WTC11 (cell line): ENCODE results near the gene WWOX. TPM values are rescaled to one million over a fixed set of nuclear protein-coding genes. Genes with fewer than 3 reads are reported as not detected.

Experiments
- ATAC-seq: fragments of 200-7000 bp; cut with Tn5 transposase; 2 replicates; pipeline ENCODE4 v1.10.0; 2021; ENCODE audit warnings: mild to moderate bottlenecking, moderate library complexity
- CTCF ChIA-PET: fragments of 300-600 bp; sonication (Branson Sonifier 250); formaldehyde crosslinking; loops from one replicate; lab custom pipeline; 2021; ENCODE audit warnings: antibody characterized with exemption; lab: Charles Lee
- POLR2A ChIA-PET: fragments of 350-600 bp; sonication (Branson Sonifier 250); formaldehyde crosslinking; loops from one replicate; lab custom pipeline; 2021; ENCODE audit warnings: antibody characterized with exemption; lab: Charles Lee
- DNase-seq: peaks from one replicate; pipeline ENCODE4 v3.0.0; 2021; ENCODE audit warnings: low spot score
- H3K27ac Mint-ChIP-seq: 2 replicates; pipeline ENCODE4 v1.8.0; 2021; ENCODE audit warnings: mixed read lengths
- H3K27me3 Mint-ChIP-seq: 2 replicates; pipeline ENCODE4 v1.8.0; 2021; ENCODE audit warnings: low read depth, mild to moderate bottlenecking, moderate library complexity, mixed read lengths
- H3K36me3 Mint-ChIP-seq: 2 replicates; pipeline ENCODE4 v1.8.0; 2021; ENCODE audit warnings: mixed read lengths
- H3K4me1 Mint-ChIP-seq: 2 replicates; pipeline ENCODE4 v1.8.0; 2022; ENCODE audit warnings: mixed read lengths
- H3K4me3 Mint-ChIP-seq: 2 replicates; pipeline ENCODE4 v1.8.0; 2021; ENCODE audit warnings: mild to moderate bottlenecking, moderate library complexity, mixed read lengths
- H3K9me3 Mint-ChIP-seq: 2 replicates; pipeline ENCODE4 v1.8.0; 2021; ENCODE audit warnings: mixed read lengths
- CDX4 ChIP-seq: fragments of 250-450 bp; sonication (Bioruptor Pico); IDR thresholded peaks from 2 replicates; pipeline ENCODE4 v1.9.0; 2021; ENCODE audit warnings: moderate library complexity, mild to moderate bottlenecking, inconsistent platforms, borderline replicate concordance
- CTCF ChIP-seq: fragments of 200-600 bp; IDR thresholded peaks from 2 replicates; pipeline ENCODE4 v1.8.0; 2022; ENCODE audit warnings: antibody characterized with exemption
- JAZF1 ChIP-seq: fragments of 250-450 bp; sonication (Bioruptor Pico); IDR thresholded peaks from 2 replicates; pipeline ENCODE4 v1.9.0; 2021; ENCODE audit warnings: moderate library complexity, mild to moderate bottlenecking, inconsistent platforms
- MYBL2 ChIP-seq: sonication (generic); formaldehyde crosslinking; IDR thresholded peaks from 2 replicates; pipeline ENCODE4 v1.8.1; 2023; ENCODE audit warnings: mild to moderate bottlenecking, moderate library complexity, missing genetic modification reagents
- NFYB ChIP-seq: sonication (generic); formaldehyde crosslinking; conservative IDR thresholded peaks from 2 replicates; pipeline ENCODE4 v1.8.0; 2022; ENCODE audit warnings: low read depth, missing genetic modification reagents
- SMAD4 ChIP-seq: sonication (generic); formaldehyde crosslinking; IDR thresholded peaks from 2 replicates; pipeline ENCODE4 v1.8.0; 2022; ENCODE audit warnings: mild to moderate bottlenecking, missing genetic modification reagents
- SOX15 ChIP-seq: fragments of 250-450 bp; sonication (Bioruptor Pico); IDR thresholded peaks from 2 replicates; pipeline ENCODE4 v1.9.0; 2021; ENCODE audit warnings: mild to moderate bottlenecking
- TEAD1 ChIP-seq: sonication (generic); formaldehyde crosslinking; IDR thresholded peaks from 2 replicates; pipeline ENCODE4 v1.8.0; 2022; ENCODE audit warnings: mild to moderate bottlenecking, missing genetic modification reagents
- TP53 ChIP-seq: sonication (generic); formaldehyde crosslinking; IDR thresholded peaks from 2 replicates; pipeline ENCODE4 v1.8.1; 2023; ENCODE audit warnings: mild to moderate bottlenecking, missing genetic modification reagents
- ZBTB43 ChIP-seq: sonication (generic); formaldehyde crosslinking; IDR thresholded peaks from 2 replicates; pipeline ENCODE4 v1.8.1; 2023; ENCODE audit warnings: mild to moderate bottlenecking, missing genetic modification reagents
- ZNF416 ChIP-seq: fragments of 250-450 bp; sonication (Bioruptor Pico); IDR thresholded peaks from 2 replicates; pipeline ENCODE4 v1.9.0; 2021; ENCODE audit warnings: mild to moderate bottlenecking, inconsistent platforms
- ZNF423 ChIP-seq: fragments of 250-450 bp; sonication (Bioruptor Pico); IDR thresholded peaks from 2 replicates; pipeline ENCODE4 v2.1.2; 2022; ENCODE audit warnings: mild to moderate bottlenecking, moderate library complexity
- ZNF512 ChIP-seq: sonication (generic); formaldehyde crosslinking; IDR thresholded peaks from 2 replicates; pipeline ENCODE4 v1.8.1; 2022; ENCODE audit warnings: missing genetic modification reagents, borderline replicate concordance
- total RNA-seq: library from RNA; stranded (reverse); gene quantifications from 3 replicates; pipeline ENCODE4 v1.2.3, GENCODE V29; 2021
- TF ChIP-seq, protein P1 (sequence below): sonication (generic); formaldehyde crosslinking; IDR thresholded peaks from 2 replicates; pipeline ENCODE4 v1.8.0; 2022; ENCODE audit warnings: mild to moderate bottlenecking, missing genetic modification reagents
- TF ChIP-seq, protein P2 (sequence below): fragments of 250-450 bp; sonication (Bioruptor Pico); conservative IDR thresholded peaks from 2 replicates; pipeline ENCODE4 v1.9.0; 2021; ENCODE audit warnings: mild to moderate bottlenecking
- TF ChIP-seq, protein P3 (sequence below): sonication (generic); formaldehyde crosslinking; IDR thresholded peaks from 2 replicates; pipeline ENCODE4 v1.8.0; 2022; ENCODE audit warnings: mild to moderate bottlenecking, missing genetic modification reagents

Gene WWOX
- total RNA-seq, 1 experiment from 2014 or later: 15.7 TPM

- CTCF ChIA-PET: no interaction called here
- Mint-ChIP-seq H3K9me3 (no peaks in the 10 kb centered on the region), H3K27ac (no peak overlapping the region), H3K4me1 (peaks cover 39% of the 10 kb centered on the region), H3K36me3 (no peaks in the 10 kb centered on the region), H3K4me3 (no peak overlapping the region), H3K27me3 (no peaks in the 10 kb centered on the region)
- DNase-seq: no peak
- POLR2A ChIA-PET: interaction anchor here (0.6 kb wide), 1 partner anchor 537 kb away, joined by 4 read pairs; no protein-coding TSS in a partner anchor
- ATAC-seq: 0 out of 2 replicates have a peak, but pooled peaks have one; percentile 26
- TF ChIP-seq ZNF423 (CRISPR knock-in tag) (no peak), ZNF416 (CRISPR knock-in tag) (no peak)
These were observed 977.9 kb downstream of the WWOX start for GRCh38 chr16:79077346-79077745.

- H3K4me1 Mint-ChIP-seq: peaks cover 34% of the 10 kb centered on the region
- ChIA-PET POLR2A (no interaction called here), CTCF (no interaction called here)
- no peaks in the 10 kb centered on the region for H3K9me3 Mint-ChIP-seq
- no peak overlapping the region for H3K27ac Mint-ChIP-seq
- H3K27me3 Mint-ChIP-seq: no peaks in the 10 kb centered on the region
- H3K4me3 Mint-ChIP-seq: no peak overlapping the region
- TF ChIP-seq NFYB (no peak), SOX15 (CRISPR knock-in tag) (no peak), JAZF1 (CRISPR knock-in tag) (no peak), MYBL2 (CRISPR knock-in tag) (no peak)
- H3K36me3 Mint-ChIP-seq: no peaks in the 10 kb centered on the region
- ATAC-seq (no peak), DNase-seq (no peak)
These were observed 980.4 kb downstream of the WWOX start for GRCh38 chr16:79079656-79080420.

GRCh38 chr16:79081297-79082066, 982.0 kb downstream of the WWOX start:
- POLR2A ChIA-PET: no interaction called here
- H3K4me3 Mint-ChIP-seq: no peak overlapping the region
- H3K36me3 Mint-ChIP-seq: no peaks in the 10 kb centered on the region
- CTCF ChIA-PET: no interaction called here
- no peak for DNase-seq
- no peak for ATAC-seq
- no peaks in the 10 kb centered on the region for H3K27me3 Mint-ChIP-seq
- H3K9me3 Mint-ChIP-seq: no peaks in the 10 kb centered on the region
- H3K4me1 Mint-ChIP-seq: peaks cover 23% of the 10 kb centered on the region
- no peak for TF ChIP-seq SMAD4 (CRISPR knock-in tag)
- TF ChIP-seq, all 79 proteins: peak for 0
- H3K27ac Mint-ChIP-seq: no peak overlapping the region

DNA sequence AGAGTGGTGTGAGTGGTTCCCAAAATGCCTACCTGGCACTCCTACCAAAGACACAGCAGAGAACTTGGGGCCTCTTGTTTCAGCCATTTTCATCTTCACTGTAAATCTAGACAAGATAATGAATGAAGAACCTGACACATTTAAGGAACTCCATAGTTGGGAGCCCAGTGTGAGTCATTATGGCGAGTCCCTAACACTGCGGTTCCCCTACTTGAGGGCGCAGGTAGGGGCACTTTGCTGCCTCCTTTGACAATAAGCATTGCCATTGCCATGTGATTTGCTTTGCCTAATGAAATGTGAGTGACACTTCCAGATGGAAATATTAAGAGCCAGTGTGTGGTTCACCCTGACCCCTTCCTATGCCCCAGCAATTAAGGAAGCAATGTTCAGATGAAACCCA, 983.5 kb downstream of the WWOX start:
- DNase-seq (no peak), ATAC-seq (no peak)
- POLR2A ChIA-PET: no interaction called here
- Mint-ChIP-seq H3K27ac (no peak overlapping the region), H3K27me3 (no peaks in the 10 kb centered on the region; the same call in 1 of the 2 replicates), H3K4me3 (no peak overlapping the region), H3K4me1 (peaks cover 9% of the 10 kb centered on the region), H3K9me3 (no peaks in the 10 kb centered on the region), H3K36me3 (no peaks in the 10 kb centered on the region)
- CTCF ChIA-PET: no interaction called here
- TF ChIP-seq CTCF (no peak), TEAD1 (CRISPR knock-in tag) (no peak), ZNF512 (no peak), TP53 (CRISPR knock-in tag) (no peak), CDX4 (CRISPR knock-in tag) (no peak), ZNF423 (CRISPR knock-in tag) (no peak), JAZF1 (CRISPR knock-in tag) (no peak), ZBTB43 (no peak)
- TF ChIP-seq, protein P1, sequence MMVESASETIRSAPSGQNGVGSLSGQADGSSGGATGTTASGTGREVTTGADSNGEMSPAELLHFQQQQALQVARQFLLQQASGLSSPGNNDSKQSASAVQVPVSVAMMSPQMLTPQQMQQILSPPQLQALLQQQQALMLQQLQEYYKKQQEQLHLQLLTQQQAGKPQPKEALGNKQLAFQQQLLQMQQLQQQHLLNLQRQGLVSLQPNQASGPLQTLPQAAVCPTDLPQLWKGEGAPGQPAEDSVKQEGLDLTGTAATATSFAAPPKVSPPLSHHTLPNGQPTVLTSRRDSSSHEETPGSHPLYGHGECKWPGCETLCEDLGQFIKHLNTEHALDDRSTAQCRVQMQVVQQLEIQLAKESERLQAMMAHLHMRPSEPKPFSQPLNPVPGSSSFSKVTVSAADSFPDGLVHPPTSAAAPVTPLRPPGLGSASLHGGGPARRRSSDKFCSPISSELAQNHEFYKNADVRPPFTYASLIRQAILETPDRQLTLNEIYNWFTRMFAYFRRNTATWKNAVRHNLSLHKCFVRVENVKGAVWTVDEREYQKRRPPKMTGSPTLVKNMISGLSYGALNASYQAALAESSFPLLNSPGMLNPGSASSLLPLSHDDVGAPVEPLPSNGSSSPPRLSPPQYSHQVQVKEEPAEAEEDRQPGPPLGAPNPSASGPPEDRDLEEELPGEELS: no peak
- TF ChIP-seq, protein P2, sequence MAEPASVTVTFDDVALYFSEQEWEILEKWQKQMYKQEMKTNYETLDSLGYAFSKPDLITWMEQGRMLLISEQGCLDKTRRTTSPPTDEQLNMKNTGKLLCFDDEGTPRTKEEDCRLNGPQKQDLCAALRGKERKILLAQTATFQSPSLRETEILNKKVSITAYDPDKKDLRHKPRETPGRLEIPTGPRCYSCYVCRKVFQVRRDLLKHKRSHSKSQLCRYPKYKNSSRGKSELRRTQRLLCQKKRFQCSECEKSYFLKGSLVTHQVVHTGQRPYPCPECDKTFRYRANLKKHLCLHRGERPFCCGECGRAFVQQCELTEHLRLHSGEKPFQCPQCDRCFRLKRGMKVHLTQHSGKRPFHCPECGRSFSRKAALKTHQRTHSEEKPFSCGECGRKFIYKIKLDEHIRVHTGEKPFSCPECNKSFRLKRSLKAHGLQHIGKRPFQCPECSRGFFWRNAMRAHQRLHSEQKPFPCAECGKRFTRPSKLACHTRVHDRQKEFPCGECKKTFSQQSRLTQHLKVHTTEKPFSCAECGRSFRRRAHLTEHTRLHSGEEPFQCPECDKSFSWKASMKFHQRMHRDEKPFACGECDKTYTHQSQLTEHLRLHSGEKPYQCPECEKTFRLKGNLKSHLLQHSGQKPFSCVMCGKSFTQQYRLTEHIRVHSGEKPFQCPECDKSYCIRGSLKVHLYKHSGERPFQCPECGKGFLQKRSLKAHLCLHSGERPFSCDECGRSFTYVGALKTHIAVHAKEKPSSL (CRISPR knock-in tag): no peak
- TF ChIP-seq, protein P3, sequence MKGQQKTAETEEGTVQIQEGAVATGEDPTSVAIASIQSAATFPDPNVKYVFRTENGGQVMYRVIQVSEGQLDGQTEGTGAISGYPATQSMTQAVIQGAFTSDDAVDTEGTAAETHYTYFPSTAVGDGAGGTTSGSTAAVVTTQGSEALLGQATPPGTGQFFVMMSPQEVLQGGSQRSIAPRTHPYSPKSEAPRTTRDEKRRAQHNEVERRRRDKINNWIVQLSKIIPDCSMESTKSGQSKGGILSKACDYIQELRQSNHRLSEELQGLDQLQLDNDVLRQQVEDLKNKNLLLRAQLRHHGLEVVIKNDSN (CRISPR knock-in tag): no peak
